ENCODE data around the gene RASIP1. TPM values are rescaled to one million over a fixed set of nuclear protein-coding genes. Genes with fewer than 3 reads are reported as not detected.

The RASIP1 gene
- total and polyA plus RNA-seq, 2 of the 8 experiments (the other 6 are each of a cell fraction or from before 2014, with no cell fraction given) = 9.3 to 11.4 TPM

GRCh38 chr19:48777720-48778119, 37.3 kb upstream of the RASIP1 start:
- H4K91ac ChIP-seq (replicated peaks; ENCODE audit: insufficient read length, low read length) = no peak overlapping the region
- H3K79me1 ChIP-seq (ENCODE audit: low read depth, low read length) = no peaks in the 10 kb centered on the region
- H3K4me3 ChIP-seq (ENCODE audit: extremely low read depth in 1 of 4, insufficient read depth in 2 of 4, low read depth in 3 of 4, low read length in 4 of 4) = no peak overlapping the region
- POLR2A ChIA-PET (ENCODE audit: partially characterized antibody) = interaction anchor here (1.0 to 2.6 kb wide), 3 partner anchors 19 to 146 kb away, joined by 3 to 11 read pairs (median 7); partner anchors contain the start of gene FGF21
- H2BK12ac ChIP-seq (ENCODE audit: low read depth, low read length) = no peak overlapping the region
- H3K4ac ChIP-seq (replicated peaks; ENCODE audit: insufficient read length, low read depth, low read length) = no peak overlapping the region
- no peak overlapping the region for H2BK15ac ChIP-seq (ENCODE audit: low read length)
- no peak overlapping the region for H2BK120ac ChIP-seq (replicated peaks; ENCODE audit: low read depth, low read length)
- H3K4me1 ChIP-seq (replicated peaks in 1 of 4; ENCODE audit: control insufficient read depth in 3 of 4, insufficient read depth in 4 of 4, low read length in 3 of 4) = no peaks in the 10 kb centered on the region
- H3K18ac ChIP-seq (ENCODE audit: extremely low read depth, low read length) = no peak overlapping the region
- no peak overlapping the region for H3K56ac ChIP-seq (replicated peaks; ENCODE audit: insufficient read length, low read depth, low read length)
- no peak overlapping the region for H2AK5ac ChIP-seq (ENCODE audit: low read depth, low read length)
- H4K8ac ChIP-seq (ENCODE audit: extremely low read depth, insufficient read depth, low read length) = no peak overlapping the region
- H3K9me3 ChIP-seq (ENCODE audit: insufficient read depth in 2 of 2, low read depth in 1 of 2, low read length in 1 of 2) = no peaks in the 10 kb centered on the region
- H2AFZ ChIP-seq (ENCODE audit: low read length) = no peak overlapping the region
- H2BK5ac ChIP-seq (ENCODE audit: low read depth, low read length) = no peak overlapping the region
- no peak overlapping the region for H3K9ac ChIP-seq (replicated peaks in 1 of 4; ENCODE audit: extremely low read depth in 1 of 4, low read depth in 3 of 4, low read length in 3 of 4)
- DNase-seq (ENCODE audit: low read depth in 1 of 2, low spot score in 2 of 2) (no peak), FAIRE-seq (no peak)
- H4K5ac ChIP-seq (ENCODE audit: insufficient read length, low read depth, low read length) = no peak overlapping the region
- H3K79me2 ChIP-seq (ENCODE audit: control insufficient read depth in 1 of 2, insufficient read depth in 2 of 2, low read length in 2 of 2) = no peaks in the 10 kb centered on the region
- H3K14ac ChIP-seq (ENCODE audit: insufficient read length) = no peak overlapping the region
- H3K27me3 ChIP-seq (replicated peaks in 1 of 4; ENCODE audit: control insufficient read depth in 3 of 4, extremely low read depth in 1 of 4, insufficient read depth in 3 of 4, low read length in 3 of 4) = no peaks in the 10 kb centered on the region; a peak in 1 of 7 replicates
- CTCF ChIA-PET (ENCODE audit: partially characterized antibody) = interaction anchor here (0.6 to 3.0 kb wide), 2 partner anchors 10 to 123 kb away, joined by 3 to 16 read pairs; no protein-coding TSS in a partner anchor
- 88% methylated on average over 12 of the region's 12 CpGs; no CpG with 5 or more reads in 1 of the 2 experiments for WGBS, 2 experiments (ENCODE audit: extremely low coverage in 1 of 2, insufficient coverage in 1 of 2, insufficient read length in 1 of 2, insufficient replicate concordance in 2 of 2, low coverage in 1 of 2, low lambda C conversion rate in 2 of 2, missing lambda C conversion rate in 1 of 2)
- no peak overlapping the region for H3K27ac ChIP-seq (ENCODE audit: low read depth, low read length)
- H4K20me1 ChIP-seq (replicated peaks in 1 of 2; ENCODE audit: control insufficient read depth in 1 of 2, insufficient read depth in 2 of 2, low read length in 2 of 2) = no peaks in the 10 kb centered on the region
- no peaks in the 10 kb centered on the region for H3K36me3 ChIP-seq (ENCODE audit: control insufficient read depth in 2 of 4, insufficient read depth in 4 of 4, low read length in 3 of 4)
- H2BK20ac ChIP-seq (ENCODE audit: low read length) = no peak overlapping the region
- no peak overlapping the region for H3K23ac ChIP-seq (ENCODE audit: insufficient read length)
- no peak overlapping the region for H3K4me2 ChIP-seq (ENCODE audit: insufficient read depth in 1 of 2, low read depth in 2 of 2, low read length in 2 of 2)
- 0 out of 2 replicates have a peak, but pooled peaks cover 2% of the 10 kb centered on the region for H3K23me2 ChIP-seq (ENCODE audit: low read depth, low read length)
- TF ChIP-seq RNF2 (IDR thresholded peaks at IDR 0.05; ENCODE audit: borderline replicate concordance, low read depth, low read length, missing control alignments, poor library complexity, severe bottlenecking) (no peak), HDAC6 (IDR thresholded peaks at IDR 0.05; ENCODE audit: low read depth, low read length) (no peak), RBBP5 (IDR thresholded peaks at IDR 0.05; ENCODE audit: borderline replicate concordance, low read depth, low read length) (no peak), YY1 (IDR thresholded peaks at IDR 0.05; ENCODE audit: low read depth, low read length) (no peak), CBX5 (IDR thresholded peaks at IDR 0.05; ENCODE audit: low read depth, low read length) (no peak), ZNF274 (IDR thresholded peaks at IDR 0.05; ENCODE audit: borderline replicate concordance, extremely low read depth, low read length) (no peak), EGR1 (IDR thresholded peaks at IDR 0.05; ENCODE audit: borderline replicate concordance, low read depth, low read length) (no peak)
- TF ChIP-seq, protein P1, sequence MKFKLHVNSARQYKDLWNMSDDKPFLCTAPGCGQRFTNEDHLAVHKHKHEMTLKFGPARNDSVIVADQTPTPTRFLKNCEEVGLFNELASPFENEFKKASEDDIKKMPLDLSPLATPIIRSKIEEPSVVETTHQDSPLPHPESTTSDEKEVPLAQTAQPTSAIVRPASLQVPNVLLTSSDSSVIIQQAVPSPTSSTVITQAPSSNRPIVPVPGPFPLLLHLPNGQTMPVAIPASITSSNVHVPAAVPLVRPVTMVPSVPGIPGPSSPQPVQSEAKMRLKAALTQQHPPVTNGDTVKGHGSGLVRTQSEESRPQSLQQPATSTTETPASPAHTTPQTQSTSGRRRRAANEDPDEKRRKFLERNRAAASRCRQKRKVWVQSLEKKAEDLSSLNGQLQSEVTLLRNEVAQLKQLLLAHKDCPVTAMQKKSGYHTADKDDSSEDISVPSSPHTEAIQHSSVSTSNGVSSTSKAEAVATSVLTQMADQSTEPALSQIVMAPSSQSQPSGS (IDR thresholded peaks at IDR 0.05; ENCODE audit: low read length) = no peak
- TF ChIP-seq, protein P2, sequence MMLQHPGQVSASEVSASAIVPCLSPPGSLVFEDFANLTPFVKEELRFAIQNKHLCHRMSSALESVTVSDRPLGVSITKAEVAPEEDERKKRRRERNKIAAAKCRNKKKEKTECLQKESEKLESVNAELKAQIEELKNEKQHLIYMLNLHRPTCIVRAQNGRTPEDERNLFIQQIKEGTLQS (IDR thresholded peaks at IDR 0.05; ENCODE audit: insufficient read depth, low read depth, low read length) = no peak
- TF ChIP-seq, protein P3, sequence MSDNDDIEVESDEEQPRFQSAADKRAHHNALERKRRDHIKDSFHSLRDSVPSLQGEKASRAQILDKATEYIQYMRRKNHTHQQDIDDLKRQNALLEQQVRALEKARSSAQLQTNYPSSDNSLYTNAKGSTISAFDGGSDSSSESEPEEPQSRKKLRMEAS (IDR thresholded peaks at IDR 0.05) = 0 out of 2 replicates have a peak, but pooled peaks have one; percentile 34

Data from H1 (cell line).